SU-DHL-6 (cell line): Measurements from ENCODE around the gene TMEM106C.

Experiments used
- H2AFZ ChIP-seq: fragments of 200-600 bp; sonication (generic); 2 replicates; pipeline ENCODE4 v1.6.1; 2014; ENCODE audit warnings: low read depth, mild to moderate bottlenecking, moderate library complexity, mixed read lengths, antibody characterized with exemption, low read length; ENCODE audit not compliant: severe bottlenecking
- H3F3A ChIP-seq: fragments of 200-600 bp; shearing (Covaris generic); 2 replicates; pipeline ENCODE4 v1.6.0; 2016; ENCODE audit warnings: antibody characterized with exemption, mild to moderate bottlenecking; ENCODE audit not compliant: insufficient read depth
- H3K27ac ChIP-seq: fragments of 200-600 bp; sonication (generic); 2 replicates; pipeline ENCODE4 v1.5.1; 2016; ENCODE audit warnings: low read depth, mild to moderate bottlenecking, low read length, moderate library complexity, mixed read lengths
- H3K27me3 ChIP-seq: fragments of 200-600 bp; sonication (generic), shearing (Covaris generic); 2 replicates; pipeline ENCODE4 v1.6.0; 2014; ENCODE audit warnings: mild to moderate bottlenecking, low read length
- H3K36me3 ChIP-seq: fragments of 200-600 bp; sonication (generic); 2 replicates; pipeline ENCODE4 v1.6.1; 2014; ENCODE audit warnings: mild to moderate bottlenecking, low read length, mixed read lengths
- H3K4me2 ChIP-seq: fragments of 300-600, 200-600 bp; shearing (Covaris generic), sonication (generic); 2 replicates; pipeline ENCODE4 v1.6.0; 2014; ENCODE audit warnings: low read length, low read depth, mild to moderate bottlenecking; ENCODE audit not compliant: poor library complexity, severe bottlenecking
- H3K4me3 ChIP-seq: fragments of 200-600 bp; sonication (generic); 2 replicates; pipeline ENCODE4 v1.5.1; 2014; ENCODE audit warnings: antibody characterized with exemption, low read length, mild to moderate bottlenecking, mixed read lengths; ENCODE audit not compliant: insufficient read depth, poor library complexity, severe bottlenecking
- H3K79me2 ChIP-seq: fragments of 200-600 bp; sonication (generic); 2 replicates; pipeline ENCODE4 v1.6.1; 2014; ENCODE audit warnings: mild to moderate bottlenecking, low read length, moderate library complexity; ENCODE audit not compliant: insufficient read depth
- H3K9ac ChIP-seq: fragments of 200-600 bp; sonication (generic); 2 replicates; pipeline ENCODE4 v1.7.0; 2014; ENCODE audit warnings: mild to moderate bottlenecking, low read length
- H3K9me2 ChIP-seq: fragments of 200-600 bp; sonication (generic); replicated peaks from 2 replicates; pipeline ENCODE4 v1.6.1; 2014; ENCODE audit warnings: low read length; ENCODE audit not compliant: insufficient read depth
- H3K9me3 ChIP-seq: fragments of 200-600 bp; sonication (generic); 2 replicates; pipeline ENCODE4 v1.6.1; 2014; ENCODE audit warnings: low read length, mixed read lengths; ENCODE audit not compliant: insufficient read depth
- H4K20me1 ChIP-seq: fragments of 200-600 bp; sonication (generic); 2 replicates; pipeline ENCODE4 v1.6.1; 2014; ENCODE audit warnings: low read depth, mild to moderate bottlenecking, antibody characterized with exemption, low read length, moderate library complexity, mixed read lengths
- CTCF ChIP-seq: fragments of 200-600 bp; sonication (generic); IDR thresholded peaks from one replicate; pipeline ENCODE4 v1.5.1; 2017; ENCODE audit warnings: antibody characterized with exemption, mild to moderate bottlenecking, low read length, moderate library complexity; ENCODE audit not compliant: insufficient read depth, poor library complexity, severe bottlenecking
- EZH2phosphoT487 ChIP-seq: fragments of 200-600 bp; sonication (generic), shearing (Covaris generic); conservative IDR thresholded peaks from 2 replicates; pipeline ENCODE4 v1.6.1; 2018; ENCODE audit warnings: mild to moderate bottlenecking, antibody characterized with exemption, low read length, moderate library complexity, mixed read lengths

TMEM106C gene

GRCh38 chr12:47927346-47927745, 36.0 kb upstream of the TMEM106C start:
- no peak overlapping the region for H3K4me2 ChIP-seq
- H3K79me2 ChIP-seq = no peaks in the 10 kb centered on the region
- H3K27ac ChIP-seq = no peak overlapping the region
- H3F3A ChIP-seq = no peaks in the 10 kb centered on the region
- H4K20me1 ChIP-seq = no peaks in the 10 kb centered on the region
- H3K9ac ChIP-seq = no peak overlapping the region
- H3K36me3 ChIP-seq = no peaks in the 10 kb centered on the region
- no peaks in the 10 kb centered on the region for H3K27me3 ChIP-seq
- H3K9me3 ChIP-seq = no peaks in the 10 kb centered on the region
- no peaks in the 10 kb centered on the region for H3K9me2 ChIP-seq
- no peak overlapping the region for H2AFZ ChIP-seq
- TF ChIP-seq CTCF (no peak), EZH2phosphoT487 (no peak)
- no peak overlapping the region for H3K4me3 ChIP-seq

GRCh38 chr12:47930634-47931033, 32.8 kb upstream of the TMEM106C start:
- TF ChIP-seq CTCF (no peak), EZH2phosphoT487 (no peak)
- no peaks in the 10 kb centered on the region for H3F3A ChIP-seq
- H3K36me3 ChIP-seq = no peaks in the 10 kb centered on the region
- H4K20me1 ChIP-seq = no peaks in the 10 kb centered on the region
- H2AFZ ChIP-seq = no peak overlapping the region
- no peaks in the 10 kb centered on the region for H3K9me2 ChIP-seq
- H3K79me2 ChIP-seq = no peaks in the 10 kb centered on the region
- no peak overlapping the region for H3K4me2 ChIP-seq
- no peak overlapping the region for H3K27ac ChIP-seq
- no peak overlapping the region for H3K4me3 ChIP-seq
- H3K27me3 ChIP-seq = no peaks in the 10 kb centered on the region
- H3K9ac ChIP-seq = no peak overlapping the region
- H3K9me3 ChIP-seq = no peaks in the 10 kb centered on the region

GRCh38 chr12:47931187-47931586, 32.2 kb upstream of the TMEM106C start:
- Histone ChIP-seq H3K79me2 (no peaks in the 10 kb centered on the region), H3K4me2 (no peak overlapping the region), H3K9me2 (no peaks in the 10 kb centered on the region), H3F3A (no peaks in the 10 kb centered on the region), H2AFZ (no peak overlapping the region), H3K27me3 (no peaks in the 10 kb centered on the region), H3K4me3 (no peak overlapping the region), H3K9me3 (no peaks in the 10 kb centered on the region), H3K9ac (no peak overlapping the region), H3K36me3 (no peaks in the 10 kb centered on the region), H4K20me1 (no peaks in the 10 kb centered on the region), H3K27ac (no peak overlapping the region)
- no peak for TF ChIP-seq EZH2phosphoT487
- TF ChIP-seq CTCF = no peak

- no peak for TF ChIP-seq EZH2phosphoT487
- no peak for TF ChIP-seq CTCF
- no peak overlapping the region for H3K27ac ChIP-seq
- no peak overlapping the region for H3K9ac ChIP-seq
- no peaks in the 10 kb centered on the region for H3K9me2 ChIP-seq
- no peaks in the 10 kb centered on the region for H3K9me3 ChIP-seq
- no peaks in the 10 kb centered on the region for H4K20me1 ChIP-seq
- no peak overlapping the region for H3K4me3 ChIP-seq
- no peaks in the 10 kb centered on the region for H3K79me2 ChIP-seq
- H3K4me2 ChIP-seq = no peak overlapping the region
- H2AFZ ChIP-seq = no peak overlapping the region
- H3K36me3 ChIP-seq = no peaks in the 10 kb centered on the region
- no peaks in the 10 kb centered on the region for H3K27me3 ChIP-seq
- no peaks in the 10 kb centered on the region for H3F3A ChIP-seq
Measured at GRCh38 chr12:47935184-47935583, 28.2 kb upstream of the TMEM106C start.
